Tibial nerve (tissue), 4 donors: Measurements from ENCODE around the gene STARD13. TPM values are rescaled to one million over a fixed set of nuclear protein-coding genes. Genes with fewer than 3 reads are reported as not detected.

Experiments used
- DNase-seq, 2 donors: peaks; one replicate each; pipeline ENCODE4 v3.0.0-alpha.2; 2019; ENCODE audit warnings: low spot score in 2 of 2
- H3K27ac ChIP-seq, 4 donors: fragments of 200-600 bp; sonication (generic) in 3 of 4; one replicate each; pipeline ENCODE4 v1.5.1; 2017 to 2019; ENCODE audit warnings: mild to moderate bottlenecking in 1 of 4
- H3K27me3 ChIP-seq, 2 donors: fragments of 200-600 bp; sonication (generic) in 1 of 2; one replicate each; pipeline versions ENCODE4 v1.5.1 to v1.6.0; 2017 to 2019
- H3K36me3 ChIP-seq, 3 donors: fragments of 200-600 bp; sonication (generic); one replicate each; pipeline ENCODE4 v1.5.1; 2018 to 2019
- H3K4me1 ChIP-seq, 4 donors: fragments of 200-600 bp; sonication (generic) in 3 of 4; one replicate each; pipeline ENCODE4 v1.5.1; 2017 to 2019
- H3K4me3 ChIP-seq, 4 donors: fragments of 200-600 bp; sonication (generic) in 3 of 4; one replicate each; pipeline ENCODE4 v1.5.1; 2017 to 2019; ENCODE audit warnings: mild to moderate bottlenecking in 1 of 4, moderate library complexity in 1 of 4
- H3K9me3 ChIP-seq, 4 donors: fragments of 200-600 bp; sonication (generic) in 3 of 4; one replicate each; pipeline ENCODE4 v1.5.1; 2017 to 2019
- CTCF ChIP-seq, 5 experiments: fragments of 200-600 bp in 3 of 5; fragments of 450-650 bp in 2 of 5; sonication (generic) in 3 of 5; IDR thresholded peaks; one replicate each; pipeline ENCODE4 v1.5.1; 2016 to 2019; ENCODE audit warnings: antibody characterized with exemption in 5 of 5, mild to moderate bottlenecking in 3 of 5, moderate library complexity in 2 of 5
- EP300 ChIP-seq, 2 donors: sonication (generic); formaldehyde crosslinking; IDR thresholded peaks; one replicate each; pipeline ENCODE4 v1.6.1; 2017; ENCODE audit warnings: antibody characterized with exemption in 2 of 2, mild to moderate bottlenecking in 1 of 2
- POLR2A ChIP-seq, 2 donors: fragments of 450-650 bp; IDR thresholded peaks; one replicate each; pipeline ENCODE4 v1.6.1; 2017; ENCODE audit warnings: antibody characterized with exemption in 2 of 2, mild to moderate bottlenecking in 2 of 2, moderate library complexity in 2 of 2
- WGBS, 2 donors: methylation state at CpG; one replicate each; pipeline ENCODE4 v1.1.5; 2018; 5-methylcytosine and 5-hydroxymethylcytosine counted together
- total RNA-seq, 4 donors: library from RNA; depleted of rRNA; stranded (reverse); fragments of >200 nt; gene quantifications; one replicate each; pipeline ENCODE4 v1.1.0, GENCODE V29; 2016

The STARD13 gene
- total RNA-seq, 4 donors from 2014 or later = 52.7 to 125 (median 80.0) TPM

- H3K4me3 ChIP-seq = no peak overlapping the region
- H3K27ac ChIP-seq = no peak overlapping the region
- WGBS, 2 donors = 66 to 73% methylated on average over 3 of the region's 3 CpGs
- peaks cover 0 to 17% (median 0%) of the 10 kb centered on the region in 3 donors for H3K36me3 ChIP-seq
- no peak for TF ChIP-seq CTCF (IDR thresholded peaks at IDR 0.05)
- no peak for TF ChIP-seq POLR2A (IDR thresholded peaks at IDR 0.05)
- TF ChIP-seq EP300 (IDR thresholded peaks at IDR 0.05) = no peak
- H3K27me3 ChIP-seq = no peaks in the 10 kb centered on the region
- no peaks in the 10 kb centered on the region for H3K4me1 ChIP-seq
- no peak for DNase-seq
- peaks cover 0 to 14% (median 2%) of the 10 kb centered on the region in 4 donors for H3K9me3 ChIP-seq
Observed at GRCh38 chr13:33099860-33100259, 185.7 kb downstream of the STARD13 start.

- no peak for DNase-seq
- no peaks in the 10 kb centered on the region for H3K4me1 ChIP-seq
- H3K4me3 ChIP-seq = no peak overlapping the region
- 72 to 82% methylated on average over 2 of the region's 2 CpGs for WGBS, 2 donors
- TF ChIP-seq CTCF (IDR thresholded peaks at IDR 0.05) (no peak), EP300 (IDR thresholded peaks at IDR 0.05) (no peak), POLR2A (IDR thresholded peaks at IDR 0.05) (no peak)
- H3K27me3 ChIP-seq = no peaks in the 10 kb centered on the region
- no peak overlapping the region for H3K27ac ChIP-seq
- no peaks in the 10 kb centered on the region for H3K36me3 ChIP-seq
- peaks cover 0 to 14% (median 2%) of the 10 kb centered on the region in 4 donors for H3K9me3 ChIP-seq
Observed at GRCh38 chr13:33096886-33097605, 188.5 kb downstream of the STARD13 start.

- no peak overlapping the region for H3K27ac ChIP-seq
- no peak overlapping the region for H3K4me3 ChIP-seq
- H3K9me3 ChIP-seq = no peaks in the 10 kb centered on the region
- no peak for TF ChIP-seq EP300 (IDR thresholded peaks at IDR 0.05)
- no peak for TF ChIP-seq CTCF (IDR thresholded peaks at IDR 0.05)
- TF ChIP-seq POLR2A (IDR thresholded peaks at IDR 0.05) = no peak
- DNase-seq = no peak
- no peaks in the 10 kb centered on the region for H3K36me3 ChIP-seq
- H3K4me1 ChIP-seq = peaks cover 0 to 9% (median 0%) of the 10 kb centered on the region in 4 donors
- H3K27me3 ChIP-seq = no peaks in the 10 kb centered on the region
- WGBS, 2 donors = 80 to 82% methylated on average over 11 of the region's 11 CpGs
Observed at GRCh38 chr13:33092073-33092987, 193.2 kb downstream of the STARD13 start.

- Histone ChIP-seq H3K27ac (no peak overlapping the region), H3K4me1 (peaks cover 0 to 9% (median 0%) of the 10 kb centered on the region in 4 donors), H3K27me3 (no peaks in the 10 kb centered on the region), H3K4me3 (no peak overlapping the region), H3K9me3 (no peaks in the 10 kb centered on the region), H3K36me3 (no peaks in the 10 kb centered on the region)
- TF ChIP-seq CTCF (IDR thresholded peaks at IDR 0.05) (no peak), POLR2A (IDR thresholded peaks at IDR 0.05) (no peak), EP300 (IDR thresholded peaks at IDR 0.05) (no peak)
- DNase-seq = no peak
- 93% methylated on average over 5 of the region's 5 CpGs for WGBS, 2 donors
Observed at GRCh38 chr13:33091415-33091774, 194.2 kb downstream of the STARD13 start.
